ELF-1 (cell line): ENCODE data around the gene ARL6IP6.
"Not testable (repeated sequence)": the region's sequence is repeated elsewhere in the genome, so short reads cannot be mapped to it uniquely, and the experiment has no call there.

ENCODE experiments used
- DNase-seq: peaks from one replicate; pipeline ENCODE4 v3.0.0-alpha.2; 2016; ENCODE audit warnings: low read depth, low spot score

Gene ARL6IP6

GRCh38 chr2:152722639-152723038, 4.2 kb downstream of the ARL6IP6 start:
- DNase-seq: not testable (repeated sequence)

- no peak for DNase-seq
These were observed 5.5 kb downstream of the ARL6IP6 start for GRCh38 chr2:152723918-152724317.

- DNase-seq: no peak
These were observed 11.4 kb downstream of the ARL6IP6 start for GRCh38 chr2:152729844-152730243.

- DNase-seq: no peak
These were observed 12.3 kb downstream of the ARL6IP6 start for GRCh38 chr2:152730591-152731333.

GRCh38 chr2:152737509-152737908, 19.1 kb downstream of the ARL6IP6 start:
- not testable (repeated sequence) for DNase-seq

GRCh38 chr2:152738438-152738837, 20.0 kb downstream of the ARL6IP6 start:
- no peak for DNase-seq

- DNase-seq: not testable (repeated sequence)
These were observed 21.3 kb downstream of the ARL6IP6 start for GRCh38 chr2:152739705-152740104.

- DNase-seq: no peak
These were observed 22.4 kb downstream of the ARL6IP6 start for GRCh38 chr2:152740743-152741328.

- no peak for DNase-seq
These were observed 24.6 kb downstream of the ARL6IP6 start for GRCh38 chr2:152743002-152743401.

- DNase-seq: not testable (repeated sequence)
These were observed 29.3 kb downstream of the ARL6IP6 start for GRCh38 chr2:152747751-152748150.

GRCh38 chr2:152755029-152755428, 36.6 kb downstream of the ARL6IP6 start:
- DNase-seq: peak; percentile 65

GRCh38 chr2:152759290-152760072, 41.1 kb downstream of the ARL6IP6 start:
- DNase-seq: no peak

- no peak for DNase-seq
These were observed 42.8 kb downstream of the ARL6IP6 start for GRCh38 chr2:152761214-152761613.

- no peak for DNase-seq
These were observed 43.8 kb downstream of the ARL6IP6 start for GRCh38 chr2:152762202-152762601.

GRCh38 chr2:152763208-152763607, 44.8 kb downstream of the ARL6IP6 start:
- DNase-seq: not testable (repeated sequence)

GRCh38 chr2:152763651-152764050, 45.2 kb downstream of the ARL6IP6 start:
- DNase-seq: no peak

- no peak for DNase-seq
These were observed 48.5 kb downstream of the ARL6IP6 start for GRCh38 chr2:152766928-152767327.

- DNase-seq: no peak
These were observed 62.8 kb downstream of the ARL6IP6 start for GRCh38 chr2:152781175-152781574.

GRCh38 chr2:152782171-152782570, 63.8 kb downstream of the ARL6IP6 start:
- no peak for DNase-seq

- no peak for DNase-seq
These were observed 72.5 kb downstream of the ARL6IP6 start for GRCh38 chr2:152790883-152791282.

- DNase-seq: no peak
These were observed 73.6 kb downstream of the ARL6IP6 start for GRCh38 chr2:152791979-152792378.

- DNase-seq: no peak
These were observed 74.6 kb downstream of the ARL6IP6 start for GRCh38 chr2:152792974-152793373.

- DNase-seq: no peak
These were observed 78.5 kb downstream of the ARL6IP6 start for GRCh38 chr2:152796941-152797340.
